Measurements from ENCODE around the gene ANTXR2. TPM values are rescaled to one million over a fixed set of nuclear protein-coding genes. Genes with fewer than 3 reads are reported as not detected.
"Not testable (repeated sequence)": the region's sequence is repeated elsewhere in the genome, so short reads cannot be mapped to it uniquely, and the experiment has no call there.

The ANTXR2 gene
- total and polyA plus RNA-seq, 4 donors = 16.0 to 88.0 (median 50.7) TPM

GRCh38 chr4:79905212-79905611 lies 167.8 kb downstream of the ANTXR2 start:
- no peak for ATAC-seq (ENCODE audit: low FRiP score)
- intact Hi-C loops (cut with DNase I) = no loop called here
- Histone ChIP-seq H3K27ac (ENCODE audit: low read depth in 1 of 2, low read length in 2 of 2) (no peak overlapping the region), H3K9me3 (ENCODE audit: control insufficient read depth, low read length) (peaks cover 3% of the 10 kb centered on the region), H3K27me3 (ENCODE audit: control insufficient read depth in 1 of 2, insufficient read depth in 2 of 2, low read length in 1 of 2) (no peaks in the 10 kb centered on the region), H3K4me1 (ENCODE audit: control insufficient read depth in 1 of 2, insufficient read depth in 2 of 2, low read length in 2 of 2) (no peaks in the 10 kb centered on the region), H3K4me3 (ENCODE audit: low read length in 2 of 2) (no peak overlapping the region), H3K36me3 (ENCODE audit: control insufficient read depth in 1 of 2, insufficient read depth in 2 of 2, low read length in 1 of 2) (peaks cover 4 to 15% of the 10 kb centered on the region in 2 donors)
- no peak for DNase-seq

DNA sequence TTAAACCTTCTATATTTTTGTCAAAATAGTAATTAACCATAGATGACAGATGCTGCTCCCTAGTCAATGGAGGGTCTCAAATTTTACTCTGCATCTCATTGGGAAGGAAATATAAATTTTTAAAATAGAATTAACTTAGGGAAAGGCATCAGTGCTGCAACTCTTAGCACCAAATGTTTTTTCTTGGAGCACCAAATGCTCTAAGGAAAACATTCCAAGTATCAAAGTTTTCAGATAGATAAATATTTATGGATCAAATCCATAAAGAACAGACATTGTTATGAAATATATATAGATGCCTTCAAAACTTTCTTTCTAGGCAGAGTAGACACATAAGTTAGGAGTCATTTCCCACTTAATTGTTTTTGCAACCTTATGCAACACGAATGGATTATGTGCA lies 168.7 kb downstream of the ANTXR2 start:
- Histone ChIP-seq H3K4me3 (ENCODE audit: low read length in 2 of 2) (no peak overlapping the region), H3K27me3 (ENCODE audit: control insufficient read depth in 1 of 2, insufficient read depth in 2 of 2, low read length in 1 of 2) (no peaks in the 10 kb centered on the region), H3K27ac (ENCODE audit: low read depth in 1 of 2, low read length in 2 of 2) (no peak overlapping the region), H3K4me1 (ENCODE audit: control insufficient read depth in 1 of 2, insufficient read depth in 2 of 2, low read length in 2 of 2) (no peaks in the 10 kb centered on the region), H3K9me3 (ENCODE audit: control insufficient read depth, low read length) (peaks cover 3% of the 10 kb centered on the region), H3K36me3 (ENCODE audit: control insufficient read depth in 1 of 2, insufficient read depth in 2 of 2, low read length in 1 of 2) (peaks cover 4 to 15% of the 10 kb centered on the region in 2 donors)
- ATAC-seq (ENCODE audit: low FRiP score) (no peak), DNase-seq (no peak)
- intact Hi-C loops (cut with DNase I) = no loop called here
- WGBS, 2 donors = 57 to 61% methylated on average over 1 of the region's 1 CpG

DNA sequence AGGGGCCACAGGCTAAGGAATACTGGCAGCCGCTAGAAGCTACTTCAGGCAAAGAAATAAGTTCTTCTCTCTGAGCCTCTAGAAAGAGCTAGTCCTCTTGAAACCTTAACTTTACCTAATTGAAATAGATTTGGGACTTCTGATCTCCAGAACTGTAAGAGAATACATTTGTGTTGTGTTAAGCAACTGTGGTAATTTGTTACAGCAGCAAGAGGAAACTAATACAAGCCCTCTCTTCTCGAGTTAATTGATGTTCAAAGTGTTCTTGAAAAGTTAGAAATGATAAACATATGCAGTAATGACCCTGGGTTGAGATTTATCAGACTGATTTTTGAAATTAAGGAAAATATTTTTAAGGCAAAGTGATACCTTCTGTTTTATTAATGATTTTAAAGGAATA lies 172.8 kb downstream of the ANTXR2 start:
- intact Hi-C loops (cut with DNase I) = no loop called here
- H3K27me3 ChIP-seq (ENCODE audit: control insufficient read depth in 1 of 2, insufficient read depth in 2 of 2, low read length in 1 of 2) = no peaks in the 10 kb centered on the region
- H3K9me3 ChIP-seq (ENCODE audit: control insufficient read depth, low read length) = no peaks in the 10 kb centered on the region
- H3K36me3 ChIP-seq (ENCODE audit: control insufficient read depth in 1 of 2, insufficient read depth in 2 of 2, low read length in 1 of 2) = peaks cover 0 to under 1% of the 10 kb centered on the region in 2 donors
- DNase-seq = no peak
- H3K4me3 ChIP-seq (ENCODE audit: low read length in 2 of 2) = no peak overlapping the region
- no peaks in the 10 kb centered on the region for H3K4me1 ChIP-seq (ENCODE audit: control insufficient read depth in 1 of 2, insufficient read depth in 2 of 2, low read length in 2 of 2)
- 86 to 92% methylated on average over 2 of the region's 2 CpGs for WGBS, 2 donors
- no peak overlapping the region for H3K27ac ChIP-seq (ENCODE audit: low read depth in 1 of 2, low read length in 2 of 2)
- ATAC-seq (ENCODE audit: low FRiP score) = no peak

DNA sequence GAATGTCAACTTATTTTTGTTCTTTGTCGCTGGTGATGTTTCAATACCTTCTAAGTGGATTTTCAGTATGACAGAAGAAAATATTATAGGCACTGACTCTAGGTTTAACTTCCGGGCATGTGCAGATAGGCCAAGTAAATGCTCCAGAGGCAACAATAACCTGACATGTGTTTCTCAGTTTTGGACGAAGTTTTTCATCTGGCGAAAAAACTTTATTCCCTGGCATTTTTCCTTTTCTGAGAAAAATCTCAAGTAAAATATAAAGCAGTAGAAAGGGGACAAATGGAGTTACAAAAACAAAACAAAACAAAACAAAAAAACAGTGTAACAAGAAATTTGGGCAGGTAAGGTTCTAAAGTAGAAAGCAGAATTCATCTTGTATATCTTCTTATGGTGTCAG lies 173.5 kb downstream of the ANTXR2 start:
- 58 to 60% methylated on average over 4 of the region's 4 CpGs for WGBS, 2 donors
- Histone ChIP-seq H3K4me3 (ENCODE audit: low read length in 2 of 2) (no peak overlapping the region), H3K27me3 (ENCODE audit: control insufficient read depth in 1 of 2, insufficient read depth in 2 of 2, low read length in 1 of 2) (no peaks in the 10 kb centered on the region), H3K36me3 (ENCODE audit: control insufficient read depth in 1 of 2, insufficient read depth in 2 of 2, low read length in 1 of 2) (no peaks in the 10 kb centered on the region), H3K27ac (ENCODE audit: low read depth in 1 of 2, low read length in 2 of 2) (no peak overlapping the region), H3K9me3 (ENCODE audit: control insufficient read depth, low read length) (no peaks in the 10 kb centered on the region), H3K4me1 (ENCODE audit: control insufficient read depth in 1 of 2, insufficient read depth in 2 of 2, low read length in 2 of 2) (no peaks in the 10 kb centered on the region)
- ATAC-seq (ENCODE audit: low FRiP score) (no peak), DNase-seq (no peak)
- intact Hi-C loops (cut with DNase I) = no loop called here

- no peaks in the 10 kb centered on the region for H3K27me3 ChIP-seq (ENCODE audit: control insufficient read depth in 1 of 2, insufficient read depth in 2 of 2, low read length in 1 of 2)
- H3K4me3 ChIP-seq (ENCODE audit: low read length in 2 of 2) = no peak overlapping the region
- ATAC-seq (ENCODE audit: low FRiP score) = no peak
- DNase-seq = no peak
- intact Hi-C loops (cut with DNase I) = no loop called here
- H3K9me3 ChIP-seq (ENCODE audit: control insufficient read depth, low read length) = no peaks in the 10 kb centered on the region
- H3K36me3 ChIP-seq (ENCODE audit: control insufficient read depth in 1 of 2, insufficient read depth in 2 of 2, low read length in 1 of 2) = no peaks in the 10 kb centered on the region
- no peaks in the 10 kb centered on the region for H3K4me1 ChIP-seq (ENCODE audit: control insufficient read depth in 1 of 2, insufficient read depth in 2 of 2, low read length in 2 of 2)
- 86 to 89% methylated on average over 2 of the region's 2 CpGs for WGBS, 2 donors
- H3K27ac ChIP-seq (ENCODE audit: low read depth in 1 of 2, low read length in 2 of 2) = no peak overlapping the region
Measured at GRCh38 chr4:79898055-79898454, 175.0 kb downstream of the ANTXR2 start.

DNA sequence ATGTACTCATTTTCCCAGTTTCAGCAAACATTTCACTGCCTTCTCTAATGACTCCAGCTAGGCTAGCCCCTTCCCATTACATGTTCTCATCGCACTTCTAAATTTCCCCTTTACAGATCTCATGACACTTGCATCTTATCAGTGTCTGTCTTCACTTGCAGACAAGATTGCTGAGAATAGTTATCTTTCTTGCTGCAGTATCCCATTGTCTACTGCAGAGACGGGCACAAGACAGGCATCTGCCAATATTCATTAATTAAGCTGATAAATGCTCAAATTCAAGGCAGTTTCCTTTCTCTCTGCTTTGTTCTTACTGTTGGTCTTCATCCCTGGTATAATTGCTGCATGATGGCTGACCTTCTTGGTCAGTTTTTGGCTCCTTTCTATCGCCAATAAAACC lies 175.9 kb downstream of the ANTXR2 start:
- H3K36me3 ChIP-seq (ENCODE audit: control insufficient read depth in 1 of 2, insufficient read depth in 2 of 2, low read length in 1 of 2) = no peaks in the 10 kb centered on the region
- no peak for DNase-seq
- no peak overlapping the region for H3K4me3 ChIP-seq (ENCODE audit: low read length in 2 of 2)
- no peaks in the 10 kb centered on the region for H3K4me1 ChIP-seq (ENCODE audit: control insufficient read depth in 1 of 2, insufficient read depth in 2 of 2, low read length in 2 of 2)
- ATAC-seq (ENCODE audit: low FRiP score) = no peak
- intact Hi-C loops (cut with DNase I) = no loop called here
- no peaks in the 10 kb centered on the region for H3K9me3 ChIP-seq (ENCODE audit: control insufficient read depth, low read length)
- no peak overlapping the region for H3K27ac ChIP-seq (ENCODE audit: low read depth in 1 of 2, low read length in 2 of 2)
- WGBS, 2 donors = 66 to 75% methylated on average over 3 of the region's 3 CpGs
- H3K27me3 ChIP-seq (ENCODE audit: control insufficient read depth in 1 of 2, insufficient read depth in 2 of 2, low read length in 1 of 2) = no peaks in the 10 kb centered on the region

GRCh38 chr4:79893456-79893855 lies 179.6 kb downstream of the ANTXR2 start:
- no peaks in the 10 kb centered on the region for H3K36me3 ChIP-seq (ENCODE audit: control insufficient read depth in 1 of 2, insufficient read depth in 2 of 2, low read length in 1 of 2)

DNA sequence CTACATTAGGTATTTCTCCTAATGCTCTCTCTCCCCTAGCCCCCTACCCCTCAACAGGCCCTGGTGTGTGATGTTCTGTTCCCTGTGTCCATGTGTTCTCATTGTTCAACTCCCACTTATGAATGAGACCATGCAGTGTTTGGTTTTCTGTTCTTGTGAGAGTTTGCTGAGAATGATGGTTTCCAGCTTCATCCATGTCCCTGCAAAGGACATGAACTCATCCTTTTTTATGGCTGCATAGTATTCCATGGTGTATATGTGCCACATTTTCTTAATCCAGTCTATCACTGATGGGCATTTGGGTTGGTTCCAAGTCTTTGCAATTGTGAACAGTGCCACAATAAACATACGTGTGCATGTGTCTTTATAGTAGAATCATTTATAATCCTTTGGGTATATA lies 184.0 kb downstream of the ANTXR2 start:
- 85 to 94% methylated on average over 1 of the region's 1 CpG for WGBS, 2 donors
- H3K36me3 ChIP-seq (ENCODE audit: control insufficient read depth in 1 of 2, insufficient read depth in 2 of 2, low read length in 1 of 2); DNase-seq; H3K9me3 ChIP-seq (ENCODE audit: control insufficient read depth, low read length); H3K4me1 ChIP-seq (ENCODE audit: control insufficient read depth in 1 of 2, insufficient read depth in 2 of 2, low read length in 2 of 2); H3K27ac ChIP-seq (ENCODE audit: low read depth in 1 of 2, low read length in 2 of 2); intact Hi-C loops (cut with DNase I); ATAC-seq (ENCODE audit: low FRiP score); H3K27me3 ChIP-seq (ENCODE audit: control insufficient read depth in 1 of 2, insufficient read depth in 2 of 2, low read length in 1 of 2); H3K4me3 ChIP-seq (ENCODE audit: low read length in 2 of 2): not testable (repeated sequence)

More at GRCh38 chr4:79893456-79893855, 179.6 kb downstream of the ANTXR2 start:
- WGBS, 2 donors = 67 to 70% methylated on average over 2 of the region's 2 CpGs
- intact Hi-C loops (cut with DNase I) = no loop called here
- H3K4me3 ChIP-seq (ENCODE audit: low read length in 2 of 2) = no peak overlapping the region
- H3K27me3 ChIP-seq (ENCODE audit: control insufficient read depth in 1 of 2, insufficient read depth in 2 of 2, low read length in 1 of 2) = no peaks in the 10 kb centered on the region
- no peak overlapping the region for H3K27ac ChIP-seq (ENCODE audit: low read depth in 1 of 2, low read length in 2 of 2)
- no peaks in the 10 kb centered on the region for H3K9me3 ChIP-seq (ENCODE audit: control insufficient read depth, low read length)
- no peak for ATAC-seq (ENCODE audit: low FRiP score)
- no peaks in the 10 kb centered on the region for H3K4me1 ChIP-seq (ENCODE audit: control insufficient read depth in 1 of 2, insufficient read depth in 2 of 2, low read length in 2 of 2)
- no peak for DNase-seq

DNA sequence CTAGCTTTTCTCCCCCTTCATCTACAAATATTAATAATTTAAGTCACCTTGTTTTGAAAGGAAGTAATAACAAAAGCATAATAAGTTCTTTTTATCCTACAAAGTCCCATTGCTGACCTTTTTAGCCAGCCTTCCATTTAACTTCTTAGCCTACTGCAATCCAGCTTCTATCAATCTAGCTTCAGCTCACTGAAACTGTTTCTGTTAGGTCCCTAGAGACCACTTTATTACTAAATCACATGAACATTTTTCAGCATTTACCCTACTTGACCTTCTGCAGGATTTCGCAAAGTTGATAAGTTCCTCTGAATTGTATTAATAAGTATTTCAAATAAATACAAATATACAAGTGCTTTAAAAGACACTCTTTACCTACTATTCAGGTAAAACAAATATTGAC lies 186.5 kb downstream of the ANTXR2 start:
- Histone ChIP-seq H3K4me1 (ENCODE audit: control insufficient read depth in 1 of 2, insufficient read depth in 2 of 2, low read length in 2 of 2) (no peaks in the 10 kb centered on the region), H3K9me3 (ENCODE audit: control insufficient read depth, low read length) (no peaks in the 10 kb centered on the region), H3K27me3 (ENCODE audit: control insufficient read depth in 1 of 2, insufficient read depth in 2 of 2, low read length in 1 of 2) (no peaks in the 10 kb centered on the region), H3K4me3 (ENCODE audit: low read length in 2 of 2) (no peak overlapping the region), H3K36me3 (ENCODE audit: control insufficient read depth in 1 of 2, insufficient read depth in 2 of 2, low read length in 1 of 2) (no peaks in the 10 kb centered on the region), H3K27ac (ENCODE audit: low read depth in 1 of 2, low read length in 2 of 2) (no peak overlapping the region)
- intact Hi-C loops (cut with DNase I) = no loop called here
- DNase-seq (no peak), ATAC-seq (ENCODE audit: low FRiP score) (no peak)
- 35 to 44% methylated on average over 1 of the region's 1 CpG for WGBS, 2 donors

All from aorta (tissue), 5 donors.